Stimulated activated CD8-positive, alpha-beta memory T cell treated with anti-CD3 and anti-CD28 coated beads, Interleukin-4, amount 100 ng/mL, for 1 hour (primary cell): Measurements from ENCODE around the gene GRM2.
"Not testable (repeated sequence)": the region's sequence is repeated elsewhere in the genome, so short reads cannot be mapped to it uniquely, and the experiment has no call there.

Source experiments
- DNase-seq, 2 donors: peaks; one replicate each; pipeline ENCODE4 v3.0.0-alpha.2; 2020; ENCODE audit warnings: low read depth in 2 of 2, low spot score in 1 of 2

GRM2 gene

GRCh38 chr3:51721062-51721745, 14.3 kb downstream of the GRM2 start:
- DNase-seq, result no peak

- DNase-seq, result no peak
Measured at GRCh38 chr3:51722362-51722761, 15.5 kb downstream of the GRM2 start.

GRCh38 chr3:51727500-51727899, 20.6 kb downstream of the GRM2 start:
- no peak for DNase-seq

DNA sequence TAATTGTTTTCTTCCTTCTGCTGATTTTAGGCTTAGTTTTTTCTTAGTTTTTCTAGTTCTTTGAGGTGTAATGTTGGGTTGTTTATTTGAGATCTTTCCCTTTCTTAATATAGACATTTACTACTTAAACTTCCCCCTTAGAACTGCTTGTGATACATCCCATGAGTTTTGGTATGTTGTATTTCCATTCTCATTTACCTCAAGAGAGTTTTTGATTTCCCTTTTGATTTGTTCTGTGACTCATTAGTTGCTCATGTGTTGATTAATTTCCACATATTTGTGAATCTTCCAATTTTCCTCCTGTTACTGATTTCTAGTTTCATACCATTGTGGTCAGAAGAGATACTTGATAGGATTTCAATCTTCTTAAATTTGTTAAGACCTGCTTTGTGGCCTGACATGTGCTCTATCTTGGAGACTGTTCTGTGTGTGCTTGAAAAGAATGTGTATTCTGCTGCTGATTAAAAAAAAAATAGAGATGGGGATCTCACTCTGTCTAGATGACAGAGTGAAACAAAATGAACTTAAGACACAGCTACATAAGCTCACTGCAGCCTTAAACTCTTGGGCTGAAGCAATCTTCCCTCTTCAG, 22.3 kb downstream of the GRM2 start:
- DNase-seq, result no peak

GRCh38 chr3:51733859-51734571, 27.1 kb downstream of the GRM2 start:
- DNase-seq, result no peak

GRCh38 chr3:51734572-51734907, 27.7 kb downstream of the GRM2 start:
- no peak for DNase-seq

GRCh38 chr3:51735039-51735438, 28.2 kb downstream of the GRM2 start:
- no peak for DNase-seq

DNA sequence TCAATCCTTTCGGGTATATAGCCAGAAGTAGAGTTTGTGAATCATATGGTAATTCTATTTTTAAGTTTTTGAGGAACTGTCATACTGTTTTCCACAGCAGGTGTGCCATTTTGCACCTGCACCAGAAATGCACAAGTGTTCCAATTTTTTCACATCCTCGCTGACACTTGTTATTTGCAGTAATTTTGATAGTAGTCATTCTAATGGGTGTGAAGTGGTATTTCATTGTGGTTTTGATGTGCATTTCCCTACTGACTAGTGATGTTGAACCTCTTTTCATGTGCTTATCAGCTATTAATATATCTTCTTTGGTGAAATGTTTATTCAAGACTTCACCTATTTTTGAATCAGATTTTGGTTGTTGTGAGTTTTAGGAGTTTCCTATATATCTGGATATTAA, 29.1 kb downstream of the GRM2 start:
- no peak for DNase-seq

- no peak for DNase-seq
Measured at GRCh38 chr3:51739110-51739509, 32.2 kb downstream of the GRM2 start.

GRCh38 chr3:51742320-51742719, 35.5 kb downstream of the GRM2 start:
- DNase-seq, result not testable (repeated sequence)

- DNase-seq, result not testable (repeated sequence)
Measured at GRCh38 chr3:51742978-51743377, 36.1 kb downstream of the GRM2 start.

GRCh38 chr3:51747840-51748239, 41.0 kb downstream of the GRM2 start:
- DNase-seq, result no peak

GRCh38 chr3:51748327-51748726, 41.5 kb downstream of the GRM2 start:
- no peak for DNase-seq

- DNase-seq, result no peak
Measured at GRCh38 chr3:51750878-51751277, 44.0 kb downstream of the GRM2 start.

DNA sequence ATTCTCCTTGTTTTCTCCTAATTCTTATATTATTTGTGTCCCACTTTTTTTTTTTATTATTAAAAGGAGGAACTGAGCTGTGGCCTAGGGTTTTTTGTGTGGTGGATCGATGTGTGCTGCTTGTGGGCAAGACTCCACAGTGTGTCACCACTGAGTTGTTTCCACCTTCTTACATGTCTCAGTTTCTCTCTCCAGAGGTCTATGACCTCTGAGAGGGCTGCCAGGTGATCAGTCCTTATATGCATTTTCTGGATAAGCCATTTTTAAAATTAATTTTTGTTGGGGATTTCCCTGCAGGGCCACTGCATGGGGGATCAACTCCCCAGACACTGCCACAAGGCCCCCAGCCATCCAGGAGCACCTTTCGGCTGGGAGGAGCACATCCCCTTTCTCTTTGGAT, 44.4 kb downstream of the GRM2 start:
- DNase-seq, result no peak

DNA sequence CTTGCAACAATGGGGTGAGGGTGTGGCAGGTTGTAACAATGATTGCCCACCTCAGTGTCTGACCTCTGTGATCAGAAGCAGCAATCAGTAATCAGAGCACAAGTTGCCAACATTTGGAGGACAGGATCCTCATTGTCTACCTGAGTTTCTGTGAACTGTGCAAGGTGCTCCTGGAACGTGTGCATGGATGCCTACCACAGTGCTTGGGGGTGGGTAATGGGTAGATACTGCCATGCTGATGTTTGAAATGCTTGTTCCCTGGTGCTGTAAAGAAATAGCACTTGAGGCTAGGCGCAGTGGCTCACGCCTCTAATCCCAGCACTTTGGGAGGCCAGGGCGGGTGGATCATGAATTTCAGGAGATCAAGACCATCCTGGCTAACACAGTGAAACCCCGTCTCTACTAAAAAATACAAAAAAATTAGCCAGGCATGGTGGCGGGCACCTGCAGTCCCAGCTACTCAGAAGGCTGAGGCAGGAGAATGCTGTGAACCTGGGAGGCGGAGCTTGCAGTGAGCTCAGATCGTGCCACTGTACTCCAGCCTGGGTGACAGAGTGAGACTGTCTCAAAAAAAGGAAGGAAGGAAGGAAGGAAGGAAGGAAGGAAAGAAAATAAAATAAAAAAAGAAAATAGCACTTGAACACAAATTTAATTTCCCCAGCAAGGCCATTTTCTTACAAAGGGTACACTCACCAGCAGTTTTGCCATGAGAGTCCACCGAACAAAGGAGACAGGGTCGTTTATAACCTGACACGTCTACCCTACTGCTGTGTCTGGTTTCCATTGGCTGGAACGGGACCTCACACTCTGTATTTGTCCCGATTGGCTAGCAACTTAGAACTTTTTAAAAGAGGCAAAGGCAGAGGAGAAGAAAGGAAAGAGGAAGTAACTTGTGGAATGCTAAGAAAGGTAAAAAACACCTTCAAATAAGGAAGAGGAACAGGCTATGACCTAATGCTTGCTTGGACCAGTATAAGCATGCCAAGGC, 47.2 kb downstream of the GRM2 start:
- not testable (repeated sequence) for DNase-seq

DNA sequence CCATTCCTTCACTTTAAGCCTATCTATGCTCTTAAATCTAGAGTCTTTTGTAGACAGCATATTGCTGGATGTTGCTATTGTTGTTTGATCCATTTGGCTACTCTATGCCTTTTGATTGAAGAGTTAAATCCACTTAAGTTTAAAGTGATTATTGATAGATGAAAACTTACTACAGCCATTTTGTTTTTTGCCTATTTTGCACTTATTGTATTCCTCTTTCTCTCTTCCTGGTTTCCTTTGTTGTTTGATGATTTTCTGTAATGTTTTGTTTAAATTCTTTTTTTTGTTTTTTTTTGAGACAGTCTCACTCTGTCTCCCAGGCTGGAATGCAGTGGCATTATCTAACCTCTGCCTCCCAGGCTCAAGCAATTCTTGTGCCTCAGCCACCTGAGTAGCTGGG, 52.3 kb downstream of the GRM2 start:
- DNase-seq, result no peak
